HG03342 (cell line): ENCODE data around the gene MICALL2.

ENCODE experiments used
- ATAC-seq: cut with Tn5 transposase; IDR thresholded peaks from one replicate; pipeline ENCODE4 v1.9.1; 2021; ENCODE audit warnings: mild to moderate bottlenecking, moderate library complexity; ENCODE audit not compliant: unreplicated experiment

Gene MICALL2

GRCh38 chr7:1396195-1396594, 63.1 kb downstream of the MICALL2 start:
- no peak for ATAC-seq

GRCh38 chr7:1395211-1396070, 63.8 kb downstream of the MICALL2 start:
- ATAC-seq = no peak

DNA sequence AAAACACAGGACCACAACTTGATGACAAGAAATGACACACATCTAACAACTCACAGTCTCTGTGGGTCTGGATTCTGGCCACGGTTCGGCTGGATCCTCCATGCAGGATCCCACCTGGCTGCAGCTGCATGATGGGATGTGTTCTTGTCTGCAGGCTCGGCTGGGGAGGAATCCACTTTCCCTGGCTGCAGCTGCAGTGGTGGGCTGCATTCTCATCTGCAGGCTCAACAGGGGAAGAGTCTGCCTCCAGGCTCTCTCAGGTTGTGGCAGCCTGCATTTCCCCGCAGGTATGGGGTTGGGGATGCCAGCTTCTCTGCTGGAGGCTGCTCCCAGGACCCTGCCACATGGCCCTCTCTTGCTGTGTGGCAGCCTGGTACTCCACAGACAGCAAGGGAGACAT, 64.9 kb downstream of the MICALL2 start:
- ATAC-seq = no peak

DNA sequence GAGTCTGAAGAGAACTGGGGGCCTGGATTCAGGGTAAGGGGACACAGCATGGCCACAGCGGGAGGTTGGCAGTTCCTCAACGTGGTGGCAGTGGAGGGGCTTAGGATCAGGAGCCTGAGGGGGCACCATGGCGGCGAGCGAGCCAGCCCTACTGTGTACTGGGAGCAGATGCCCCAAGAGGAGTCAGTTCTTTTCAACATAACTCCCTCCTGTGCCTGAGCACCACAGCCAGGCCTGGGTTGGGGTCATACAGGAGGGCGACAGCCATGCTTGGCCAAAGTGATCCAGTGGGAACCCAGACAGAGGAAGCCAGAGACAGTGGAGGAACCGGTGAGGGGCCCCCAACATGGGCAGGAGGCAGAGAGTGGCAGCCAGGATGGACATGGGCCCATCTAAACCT, 65.8 kb downstream of the MICALL2 start:
- no peak for ATAC-seq

DNA sequence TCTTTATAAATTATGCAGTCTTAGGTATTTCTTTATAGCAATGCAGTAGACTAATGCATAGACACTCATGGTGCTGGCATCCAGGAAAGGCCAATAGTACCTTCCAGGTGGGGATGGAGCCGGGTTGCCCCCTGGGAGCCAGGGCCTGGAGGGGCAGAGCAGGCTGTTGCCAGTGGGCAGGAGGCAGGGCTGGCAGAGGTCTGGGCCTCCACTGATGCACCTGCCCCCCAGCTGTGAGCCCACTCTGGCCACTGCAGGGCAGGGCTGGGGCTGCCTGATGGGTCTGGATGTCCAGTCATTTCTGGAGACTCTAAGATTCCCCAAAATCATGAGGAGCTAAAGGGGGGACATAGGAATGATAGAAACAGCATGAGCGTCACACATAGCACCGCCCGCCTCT, 66.7 kb downstream of the MICALL2 start:
- ATAC-seq = no peak

DNA sequence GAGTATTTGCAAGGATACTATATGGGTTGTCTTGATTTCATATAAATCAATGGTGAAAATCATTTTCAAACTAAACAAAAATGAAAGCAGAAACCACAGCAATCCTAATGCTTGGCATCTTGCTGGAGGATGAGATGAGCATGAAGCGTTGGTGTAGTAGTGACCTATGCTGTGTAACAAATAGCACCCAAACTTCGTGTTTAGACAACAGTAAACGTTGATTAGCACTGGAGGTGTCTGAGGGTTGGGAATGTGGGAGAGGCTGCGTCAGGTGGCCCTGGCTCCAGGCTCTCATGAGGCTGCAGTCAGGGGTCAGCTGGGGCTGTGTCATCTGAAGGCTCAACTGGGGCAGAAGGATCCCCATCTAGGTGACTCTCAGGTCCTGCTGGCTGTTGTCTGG, 67.8 kb downstream of the MICALL2 start:
- ATAC-seq = no peak

DNA sequence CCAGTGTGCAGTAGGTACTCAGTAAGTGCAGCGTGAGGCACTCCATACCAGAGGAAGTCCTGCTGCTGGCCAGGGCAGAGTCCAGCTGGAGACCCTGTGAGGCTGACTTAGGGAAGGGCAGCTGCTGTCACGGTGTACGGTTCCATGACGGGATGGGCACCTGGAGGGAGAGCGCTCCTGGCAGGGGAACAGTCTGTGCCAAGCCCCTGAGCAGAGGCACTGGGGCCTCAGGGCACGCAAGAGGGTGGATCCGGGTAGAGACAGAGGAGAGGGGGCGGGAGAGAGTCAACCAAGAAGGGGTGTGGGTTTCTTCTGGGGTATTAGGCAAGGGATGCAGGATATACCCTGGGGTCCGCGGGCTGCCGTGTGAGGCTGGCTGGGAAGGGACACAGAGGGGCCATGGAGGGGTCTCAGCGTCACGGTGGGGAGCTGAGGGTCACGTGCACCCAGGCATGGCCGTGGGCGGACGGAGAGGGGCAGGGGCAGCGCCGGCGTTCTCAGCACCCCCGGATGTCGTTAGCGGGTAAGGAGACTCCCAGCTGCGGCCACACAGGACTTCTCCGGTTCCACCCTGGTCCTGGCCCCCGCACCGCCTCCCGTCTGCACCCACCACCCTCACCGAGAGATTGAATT, 70.5 kb downstream of the MICALL2 start:
- no peak for ATAC-seq

DNA sequence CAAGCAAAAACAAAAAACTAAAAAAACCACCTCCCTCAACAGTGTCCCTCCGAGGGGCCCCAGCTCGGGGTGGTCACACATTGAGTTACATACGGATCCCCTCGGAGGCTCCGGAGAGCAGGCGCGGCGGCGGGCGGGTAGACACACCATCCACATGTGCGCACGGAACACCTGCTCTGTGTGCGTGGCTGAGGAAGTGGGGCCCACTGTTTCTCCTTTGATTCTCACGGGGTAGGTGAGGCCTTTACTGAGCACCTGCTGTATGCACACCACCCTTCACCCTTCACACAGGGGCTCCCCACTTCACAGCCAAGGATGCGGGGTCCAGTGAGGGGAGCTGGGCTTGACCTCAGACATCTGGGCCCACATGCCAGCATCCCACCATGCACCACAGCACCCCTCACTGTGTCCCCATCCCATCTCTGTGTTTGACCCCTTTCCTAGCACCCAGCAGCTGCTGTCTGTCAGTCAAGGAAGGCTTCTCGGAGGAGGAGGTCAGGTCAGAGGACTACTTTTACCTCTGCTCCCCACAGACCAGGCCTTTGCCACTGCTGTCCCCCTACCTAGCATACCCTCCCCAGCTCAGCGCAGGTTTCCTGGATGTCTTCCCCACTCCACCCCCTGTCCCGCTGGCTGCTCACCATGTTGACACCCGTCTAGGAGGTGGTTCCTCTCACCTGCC, 71.1 kb downstream of the MICALL2 start:
- ATAC-seq = no peak

GRCh38 chr7:1387261-1387660, 72.0 kb downstream of the MICALL2 start:
- ATAC-seq = no peak

GRCh38 chr7:1386623-1387220, 72.5 kb downstream of the MICALL2 start:
- ATAC-seq = no peak

- no peak for ATAC-seq
Measured at GRCh38 chr7:1385809-1386622, 73.3 kb downstream of the MICALL2 start.

DNA sequence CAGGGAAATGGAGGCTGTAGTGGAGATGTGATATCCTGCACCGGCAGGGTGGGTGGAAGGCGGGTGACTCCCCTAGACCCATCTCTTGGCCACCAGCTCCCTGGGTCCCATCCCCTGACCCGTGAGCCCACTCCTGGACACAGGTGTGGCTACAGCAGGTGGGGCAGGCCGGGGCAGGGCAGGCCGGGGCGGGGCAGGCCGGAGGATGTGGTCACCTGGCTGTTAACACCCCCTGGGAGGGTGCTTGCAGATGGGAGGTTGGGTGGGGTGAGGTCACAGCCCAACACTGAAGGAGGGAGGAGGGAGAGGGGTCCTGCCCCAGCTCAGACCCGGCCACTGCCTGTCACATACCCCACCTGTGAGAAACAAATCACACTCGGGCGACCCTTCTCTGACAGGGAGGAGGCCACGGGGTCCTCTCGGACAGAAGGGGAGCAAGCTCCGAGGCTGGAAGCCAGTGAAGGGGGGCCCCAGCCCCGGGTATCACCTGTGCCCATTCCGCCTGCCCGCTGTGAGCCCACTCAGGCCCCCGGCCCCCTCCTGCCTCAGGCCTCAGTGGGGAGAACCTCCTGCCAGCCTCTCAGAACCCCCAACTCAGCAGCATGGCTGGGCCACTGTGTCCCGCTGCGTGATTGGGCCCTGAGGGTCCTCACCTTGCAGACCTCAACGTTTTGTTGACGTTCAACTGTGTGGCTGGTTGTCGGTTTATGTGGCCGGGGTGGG, 74.0 kb downstream of the MICALL2 start:
- no peak for ATAC-seq
